Dedifferentiated amniotic fluid mesenchymal stem cell (primary cell): ENCODE data around the gene NOG.

Source experiments
- DNase-seq: peaks from one replicate; pipeline ENCODE4 v3.0.0-alpha.2; 2016; ENCODE audit errors: extremely low spot score

Gene NOG

DNA sequence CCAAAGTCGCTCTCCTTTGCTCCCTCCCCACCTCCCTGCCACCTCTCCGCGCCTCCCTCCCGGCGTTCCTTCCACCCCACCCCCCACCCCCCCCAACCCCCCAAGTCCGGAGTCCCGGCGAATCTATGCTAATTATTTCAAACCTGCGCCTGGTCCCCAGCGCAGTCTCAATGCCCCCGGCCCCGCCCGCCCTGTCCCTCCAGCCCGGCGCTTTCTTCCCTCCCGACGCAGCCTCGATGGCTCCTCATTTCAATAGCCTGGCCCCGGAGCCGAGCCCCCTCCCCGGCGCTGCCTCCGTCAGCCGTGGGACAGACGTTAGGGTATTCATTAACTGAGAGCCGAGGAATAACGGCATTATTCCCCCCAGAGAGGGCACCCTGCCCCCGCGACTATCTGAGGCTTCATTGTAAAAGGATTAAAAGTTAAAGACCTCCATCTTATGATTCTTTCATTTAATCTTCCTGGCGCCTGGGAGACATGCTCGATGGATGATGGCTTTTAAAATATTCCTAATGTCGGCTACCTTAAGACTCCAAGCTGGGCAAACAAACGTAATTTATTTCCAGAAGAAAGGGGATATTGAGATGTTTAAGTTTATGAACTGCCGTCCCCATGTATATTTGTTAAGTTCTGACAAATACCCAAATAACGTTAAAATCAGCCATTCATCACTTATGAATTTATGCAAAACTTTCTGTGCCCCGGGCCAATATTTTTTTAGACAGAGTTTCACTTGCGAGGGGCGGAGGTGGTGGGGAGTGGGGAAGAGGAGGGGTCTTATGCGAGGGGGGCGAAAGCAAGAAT lies 3.4 kb downstream of the NOG start:
- no peak for DNase-seq

- no peak for DNase-seq
Measured at GRCh38 chr17:56597495-56597990, 4.0 kb downstream of the NOG start.

- peak; percentile 27 for DNase-seq
Measured at GRCh38 chr17:56598466-56598865, 5.0 kb downstream of the NOG start.

DNA sequence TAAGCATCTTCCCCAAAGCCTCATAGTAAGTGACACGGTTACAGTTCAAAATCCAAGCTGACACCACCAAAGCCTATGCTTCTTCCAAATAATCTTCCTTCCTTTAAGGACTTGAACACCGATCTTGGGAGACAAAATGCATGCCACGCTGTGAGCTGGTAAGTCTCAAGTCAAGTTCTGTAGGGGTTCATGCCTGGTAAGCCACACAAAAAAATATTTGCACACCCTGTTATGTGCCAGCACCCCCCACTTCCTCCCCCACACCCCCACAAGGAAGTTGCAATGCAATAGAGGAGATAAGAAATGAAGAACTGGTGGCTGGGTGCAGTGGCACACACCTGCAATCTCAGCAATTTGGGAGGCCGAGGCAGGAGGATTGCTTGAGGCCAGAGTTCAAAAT lies 5.6 kb downstream of the NOG start:
- no peak for DNase-seq

- no peak for DNase-seq
Measured at GRCh38 chr17:56599566-56599965, 6.1 kb downstream of the NOG start.

GRCh38 chr17:56600256-56600655 lies 6.8 kb downstream of the NOG start:
- no peak for DNase-seq

DNA sequence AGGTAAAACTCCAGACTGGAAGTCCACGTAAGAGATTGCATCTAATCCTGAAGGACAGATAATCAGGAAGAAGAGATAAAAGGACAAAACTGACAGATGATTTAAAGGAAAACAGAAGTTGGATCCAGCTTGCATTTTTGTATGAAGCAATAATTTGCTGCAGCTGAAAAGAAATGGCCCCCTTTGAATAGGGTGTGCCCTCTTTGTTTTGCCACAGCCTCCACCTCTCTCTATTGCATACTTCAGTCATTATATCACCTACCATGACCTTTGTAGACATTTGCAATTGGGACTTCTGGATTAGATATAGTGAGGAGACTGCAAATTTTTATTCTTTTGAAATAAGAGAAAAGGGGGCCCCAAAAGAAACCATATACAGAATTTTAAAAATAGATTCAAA lies 8.1 kb downstream of the NOG start:
- DNase-seq = no peak

DNA sequence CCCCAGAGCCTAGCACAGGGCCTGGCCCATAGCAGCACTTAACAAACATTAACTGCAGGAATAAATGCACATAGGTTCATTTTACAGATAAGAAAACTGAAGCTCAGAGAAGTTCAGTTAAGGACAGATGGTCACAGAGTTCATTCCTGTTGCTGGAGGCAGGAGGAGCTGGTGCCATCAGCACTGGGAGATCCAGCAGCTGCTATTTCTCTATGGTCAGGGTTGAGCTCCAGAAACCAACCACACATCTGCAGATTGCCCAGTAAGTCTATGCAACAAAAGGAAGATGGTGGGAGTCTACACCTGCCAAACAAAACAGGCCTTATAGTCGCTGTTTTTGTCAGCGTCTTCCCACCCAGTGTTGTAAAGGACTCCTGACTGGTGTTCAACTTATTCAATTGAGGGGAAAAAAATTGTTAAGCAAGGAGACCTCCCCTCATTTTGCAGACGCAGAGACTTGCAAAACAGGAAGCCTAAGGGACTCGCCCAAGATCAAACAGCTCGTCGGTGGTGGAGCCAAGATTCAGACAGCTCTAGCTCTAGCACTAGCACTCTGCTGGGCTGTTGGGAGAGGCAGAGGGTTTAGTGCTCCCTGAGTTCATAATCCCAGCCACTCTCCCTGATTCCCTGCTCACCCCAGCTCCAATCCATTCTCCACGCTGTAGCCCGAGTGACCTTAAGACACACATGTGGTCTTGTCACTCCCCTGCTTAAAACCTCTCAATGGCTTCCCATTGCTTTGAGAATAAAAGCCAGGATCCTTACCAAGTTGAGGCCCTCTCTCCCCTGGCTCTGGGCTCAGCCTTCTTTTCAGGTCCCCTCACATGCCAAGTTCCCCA lies 9.0 kb downstream of the NOG start:
- no peak for DNase-seq

GRCh38 chr17:56603486-56604238 lies 10.2 kb downstream of the NOG start:
- DNase-seq = no peak

DNA sequence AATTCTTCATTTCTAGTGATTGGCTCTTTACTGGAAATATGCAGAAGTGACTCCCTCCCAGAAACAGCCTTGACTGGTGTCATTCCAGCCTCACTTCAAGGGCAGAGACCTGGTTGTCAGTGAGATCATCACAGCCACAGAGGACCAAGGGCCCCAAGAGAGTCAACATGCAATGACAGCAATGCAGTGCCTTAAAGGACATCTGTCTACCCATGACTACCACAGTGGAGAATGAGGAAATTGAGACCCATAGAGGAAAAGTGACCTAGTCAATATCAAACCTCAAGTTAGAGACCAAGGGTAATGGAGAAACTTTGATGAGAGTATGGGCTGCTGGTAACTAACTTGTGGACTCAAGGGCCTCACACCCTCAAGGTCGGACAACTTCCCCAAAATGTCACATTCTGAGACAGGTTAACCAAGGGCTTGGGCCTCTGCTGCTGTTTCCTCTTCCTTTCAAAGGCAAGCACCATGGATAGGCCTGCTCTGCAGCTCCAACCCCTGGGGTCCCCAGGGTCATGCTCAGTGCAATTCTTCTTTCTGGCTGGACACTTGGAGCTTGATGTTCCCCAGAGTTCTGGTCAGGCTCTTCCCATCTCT lies 11.3 kb downstream of the NOG start:
- no peak for DNase-seq

- DNase-seq = no peak
Measured at GRCh38 chr17:56608944-56609343, 15.4 kb downstream of the NOG start.

- DNase-seq = no peak
Measured at GRCh38 chr17:56610321-56610720, 16.8 kb downstream of the NOG start.

GRCh38 chr17:56613131-56613530 lies 19.6 kb downstream of the NOG start:
- DNase-seq = no peak

DNA sequence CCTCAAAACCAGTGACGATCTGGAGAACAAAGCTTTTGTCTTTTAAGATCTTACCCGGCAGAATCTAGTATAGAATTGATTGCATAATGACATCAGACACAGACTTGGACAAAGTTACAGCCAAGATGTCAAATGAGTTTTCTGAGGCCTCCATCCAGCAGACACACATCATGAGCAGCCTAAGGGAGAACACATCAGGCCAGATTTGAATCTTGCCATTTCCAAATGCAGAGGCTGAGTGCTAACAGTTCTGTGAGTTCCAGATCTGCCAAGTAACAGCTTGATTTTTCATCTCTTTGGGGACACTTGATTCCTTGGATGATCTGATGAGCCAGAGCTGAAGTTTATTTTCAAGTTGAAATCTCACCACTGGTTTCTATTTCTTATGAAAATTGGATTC lies 21.0 kb downstream of the NOG start:
- DNase-seq = no peak

DNA sequence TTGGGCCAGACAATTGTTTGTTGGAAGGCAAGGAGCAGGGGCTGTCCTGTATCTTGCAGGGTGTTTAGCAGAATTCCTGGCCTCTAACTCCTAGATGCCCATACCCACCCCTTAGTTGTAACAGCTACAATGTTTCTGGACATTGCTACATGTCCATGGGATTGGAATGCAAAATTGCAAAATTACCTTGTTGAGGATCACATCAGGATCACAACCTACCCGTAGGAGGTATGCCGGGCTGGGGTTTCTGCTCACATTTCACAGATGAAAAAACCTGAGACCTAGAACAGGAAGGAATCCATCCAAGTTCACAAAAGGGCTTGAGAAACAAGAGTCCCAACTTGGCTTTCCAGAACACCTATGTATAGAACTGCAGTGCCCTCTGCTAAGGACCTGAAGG lies 22.7 kb downstream of the NOG start:
- DNase-seq = no peak

GRCh38 chr17:56623383-56623782 lies 29.9 kb downstream of the NOG start:
- no peak for DNase-seq

- DNase-seq = no peak
Measured at GRCh38 chr17:56624309-56624708, 30.8 kb downstream of the NOG start.

GRCh38 chr17:56624912-56625311 lies 31.4 kb downstream of the NOG start:
- DNase-seq = no peak

DNA sequence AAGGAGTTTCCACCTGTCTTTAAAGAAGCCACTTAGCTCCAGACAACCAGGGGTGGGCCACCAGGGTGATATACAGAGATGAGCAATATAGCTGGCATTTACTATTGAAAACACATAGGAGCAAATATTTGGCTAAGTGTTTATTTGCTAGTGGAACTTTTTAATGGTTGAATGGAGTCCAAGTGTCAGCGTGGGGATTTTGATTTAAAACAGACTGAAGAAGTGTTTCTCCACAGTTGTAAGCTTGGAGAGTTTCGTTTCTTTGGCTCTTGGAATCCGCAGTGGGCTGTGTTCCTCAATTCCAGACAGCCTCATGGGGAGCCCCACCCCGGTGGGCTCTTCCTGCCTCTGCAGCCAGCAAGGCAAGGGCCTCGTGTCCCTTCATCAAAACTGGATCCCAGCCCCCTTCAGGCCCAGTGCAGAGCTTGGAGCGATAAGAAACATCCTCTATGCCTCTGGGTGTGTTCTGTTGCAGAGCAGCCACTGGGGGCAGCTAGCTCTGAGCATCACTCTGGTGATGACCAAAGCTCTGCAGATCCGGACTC lies 36.1 kb downstream of the NOG start:
- no peak for DNase-seq

GRCh38 chr17:56630202-56630601 lies 36.7 kb downstream of the NOG start:
- DNase-seq = no peak

DNA sequence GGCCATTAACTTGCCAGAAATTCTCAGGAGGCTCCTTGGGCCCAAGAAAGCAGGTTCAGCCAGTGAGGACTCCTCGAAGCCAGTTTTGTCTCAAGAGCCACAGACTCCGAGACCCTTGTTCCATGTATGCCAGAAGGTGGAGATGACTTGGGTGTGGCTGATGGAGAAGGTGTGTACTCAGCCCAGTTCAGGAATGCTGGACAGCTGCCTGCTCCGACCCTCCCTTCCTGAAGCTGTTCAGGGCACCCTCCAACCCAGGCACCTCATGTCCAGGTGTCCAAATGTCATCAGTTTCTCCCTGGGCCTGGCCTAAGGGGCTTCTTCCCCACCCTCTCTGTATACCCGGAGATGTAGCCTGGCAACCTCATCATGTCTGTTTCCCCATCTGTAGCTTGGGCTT lies 40.2 kb downstream of the NOG start:
- DNase-seq = no peak

DNA sequence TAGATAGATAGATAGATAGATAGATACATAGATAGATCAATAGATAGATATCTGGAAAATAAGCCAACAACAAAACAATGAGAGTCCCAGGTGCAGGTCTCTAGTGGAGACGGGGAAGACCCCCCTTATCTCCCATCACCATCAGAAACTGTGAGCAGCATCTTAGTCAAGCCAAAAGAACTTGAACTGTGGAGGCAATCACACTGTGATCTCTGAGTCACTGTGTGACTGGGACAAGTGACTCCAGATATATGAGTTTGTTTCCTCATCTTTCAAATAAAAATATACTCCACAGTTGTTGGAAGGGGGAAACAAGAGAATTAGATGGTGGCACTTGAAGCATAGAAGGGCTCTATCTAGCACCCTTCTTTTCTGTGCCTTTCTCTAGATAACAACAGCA lies 42.1 kb downstream of the NOG start:
- no peak for DNase-seq
